Erythroblast (primary cell): Measurements from ENCODE around the gene REELD1.

Source experiments
- GATA1 ChIP-seq: IDR thresholded peaks from 2 replicates; pipeline ENCODE4 v1.6.1; 2011; ENCODE audit warnings: low read depth, mild to moderate bottlenecking, control low read depth, low read length, moderate library complexity
- POLR2A ChIP-seq: IDR thresholded peaks from 2 replicates; pipeline ENCODE4 v1.6.1; 2011; ENCODE audit warnings: mild to moderate bottlenecking, low read length

DNA sequence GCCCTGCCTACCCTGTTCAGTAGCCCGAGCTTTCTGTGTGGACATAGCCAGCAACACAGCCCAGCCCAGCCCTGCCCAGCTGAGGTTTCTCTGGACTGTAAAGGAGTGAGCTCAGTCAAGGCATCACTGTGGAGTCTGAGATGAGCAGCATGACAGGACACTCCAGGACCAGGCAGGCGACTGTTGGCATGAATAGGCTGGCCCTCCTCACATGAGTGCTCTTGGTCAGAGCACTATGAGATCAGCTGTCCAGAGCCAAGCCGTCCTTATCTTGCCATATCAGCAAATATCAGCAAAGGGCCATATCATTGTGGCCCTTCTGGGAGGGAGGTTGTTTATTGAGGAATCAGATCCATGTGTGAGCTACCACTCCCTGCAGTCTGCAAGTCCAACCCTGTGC, 30.9 kb downstream of the REELD1 start:
- no peak for TF ChIP-seq POLR2A
- no peak for TF ChIP-seq GATA1
